ENCODE results near the gene FOXC1. TPM values are rescaled to one million over a fixed set of nuclear protein-coding genes. Genes with fewer than 3 reads are reported as not detected.

Gene FOXC1
- total and polyA plus RNA-seq, 2 experiments from 2014 or later, result 0.60 to 1.1 TPM

DNA sequence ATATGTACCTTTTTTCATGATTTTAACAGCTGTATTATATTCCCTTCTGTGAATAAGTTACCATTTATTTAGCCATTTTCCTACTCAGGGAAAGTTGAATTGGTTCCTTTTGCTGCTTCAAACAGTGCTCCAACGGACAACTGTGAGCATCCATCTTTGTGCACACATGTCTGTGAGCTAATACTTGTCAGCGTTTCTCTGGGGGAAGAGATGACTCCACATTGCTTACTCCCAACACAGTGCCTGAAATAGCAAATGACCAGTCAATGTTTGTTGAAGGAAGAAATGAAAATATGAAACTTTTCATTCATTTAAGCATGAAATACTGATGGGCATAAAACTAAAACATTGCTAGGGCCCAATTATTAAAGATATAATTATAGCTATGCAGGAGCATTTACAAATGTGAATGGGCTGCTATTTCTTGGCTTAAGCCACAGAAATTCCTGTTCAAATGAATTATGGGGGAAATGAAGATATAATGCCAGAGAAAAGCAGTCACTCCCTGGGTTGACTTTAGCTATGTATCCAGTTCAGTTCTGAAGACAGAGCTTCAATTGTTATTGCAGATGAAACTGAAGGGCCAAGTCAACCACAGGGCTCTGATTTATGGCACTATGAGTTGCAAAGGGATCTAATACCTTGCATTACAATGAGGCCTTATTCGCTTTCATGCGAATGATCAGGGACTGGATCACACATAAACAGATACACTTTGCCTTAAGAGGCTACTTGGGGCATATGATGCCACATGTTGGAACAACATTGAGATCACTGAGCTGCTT, 47.4 kb upstream of the FOXC1 start:
- H3K27ac ChIP-seq, result no peak overlapping the region
- no peak overlapping the region for H2AFZ ChIP-seq
- H3K4me1 ChIP-seq (ENCODE audit: insufficient read depth), result no peaks in the 10 kb centered on the region
- H3K9me2 ChIP-seq (replicated peaks; ENCODE audit: insufficient read depth), result no peaks in the 10 kb centered on the region
- DNase-seq (ENCODE audit: low spot score), result no peak
- TF ChIP-seq, protein P1, sequence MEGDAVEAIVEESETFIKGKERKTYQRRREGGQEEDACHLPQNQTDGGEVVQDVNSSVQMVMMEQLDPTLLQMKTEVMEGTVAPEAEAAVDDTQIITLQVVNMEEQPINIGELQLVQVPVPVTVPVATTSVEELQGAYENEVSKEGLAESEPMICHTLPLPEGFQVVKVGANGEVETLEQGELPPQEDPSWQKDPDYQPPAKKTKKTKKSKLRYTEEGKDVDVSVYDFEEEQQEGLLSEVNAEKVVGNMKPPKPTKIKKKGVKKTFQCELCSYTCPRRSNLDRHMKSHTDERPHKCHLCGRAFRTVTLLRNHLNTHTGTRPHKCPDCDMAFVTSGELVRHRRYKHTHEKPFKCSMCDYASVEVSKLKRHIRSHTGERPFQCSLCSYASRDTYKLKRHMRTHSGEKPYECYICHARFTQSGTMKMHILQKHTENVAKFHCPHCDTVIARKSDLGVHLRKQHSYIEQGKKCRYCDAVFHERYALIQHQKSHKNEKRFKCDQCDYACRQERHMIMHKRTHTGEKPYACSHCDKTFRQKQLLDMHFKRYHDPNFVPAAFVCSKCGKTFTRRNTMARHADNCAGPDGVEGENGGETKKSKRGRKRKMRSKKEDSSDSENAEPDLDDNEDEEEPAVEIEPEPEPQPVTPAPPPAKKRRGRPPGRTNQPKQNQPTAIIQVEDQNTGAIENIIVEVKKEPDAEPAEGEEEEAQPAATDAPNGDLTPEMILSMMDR (IDR thresholded peaks at IDR 0.05; ENCODE audit: poor library complexity), result no peak
- TF ChIP-seq EZH2phosphoT487 (IDR thresholded peaks at IDR 0.05; ENCODE audit: low read depth, severe bottlenecking, unreplicated experiment), result no peak
- TF ChIP-seq EZH2 (IDR thresholded peaks at IDR 0.05; ENCODE audit: borderline replicate concordance), result no peak
- no peaks in the 10 kb centered on the region for H3K36me3 ChIP-seq (replicated peaks; ENCODE audit: insufficient read depth, low read depth)
- H3K4me2 ChIP-seq, result no peak overlapping the region
- no peaks in the 10 kb centered on the region for H3K79me2 ChIP-seq
- H4K20me1 ChIP-seq (ENCODE audit: insufficient read depth, poor library complexity, severe bottlenecking), result no peaks in the 10 kb centered on the region
- H3K9me3 ChIP-seq (ENCODE audit: low read depth), result no peaks in the 10 kb centered on the region
- H3K27me3 ChIP-seq, result no peaks in the 10 kb centered on the region
- no peak overlapping the region for H3K4me3 ChIP-seq
- WGBS (ENCODE audit: low lambda C conversion rate, missing lambda C conversion rate), result 87% methylated on average over 4 of the region's 4 CpGs

DNA sequence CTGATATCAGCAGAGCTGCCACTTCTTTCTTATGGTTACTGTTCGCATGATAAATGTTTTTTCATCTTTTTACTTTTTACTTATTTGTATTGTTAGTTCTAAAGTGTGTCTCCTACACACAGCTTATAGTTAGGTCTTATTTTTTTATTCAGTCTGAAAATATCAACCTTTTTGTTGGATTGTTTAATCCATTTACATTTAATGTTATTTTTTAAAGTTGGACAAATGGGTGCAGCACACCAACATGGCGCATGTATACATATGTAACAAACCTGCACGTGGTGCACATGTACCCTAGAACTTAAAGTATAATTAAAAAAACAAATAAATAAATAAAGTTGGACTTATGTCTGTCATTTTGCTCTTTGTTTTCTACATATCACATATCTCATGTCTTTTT, 40.3 kb upstream of the FOXC1 start:
- no peak overlapping the region for H2AFZ ChIP-seq
- TF ChIP-seq EZH2phosphoT487 (IDR thresholded peaks at IDR 0.05; ENCODE audit: low read depth, severe bottlenecking, unreplicated experiment), result no peak
- no peak for TF ChIP-seq EZH2 (IDR thresholded peaks at IDR 0.05; ENCODE audit: borderline replicate concordance)
- TF ChIP-seq, protein P1 (IDR thresholded peaks at IDR 0.05; ENCODE audit: poor library complexity), result no peak
- no peak overlapping the region for H3K4me3 ChIP-seq
- no peaks in the 10 kb centered on the region for H3K27me3 ChIP-seq
- H3K4me2 ChIP-seq, result no peak overlapping the region
- H3K79me2 ChIP-seq, result no peaks in the 10 kb centered on the region
- DNase-seq (ENCODE audit: low spot score), result no peak
- WGBS (ENCODE audit: low lambda C conversion rate, missing lambda C conversion rate), result 94% methylated on average over 3 of the region's 3 CpGs
- H3K9me2 ChIP-seq (replicated peaks; ENCODE audit: insufficient read depth), result no peaks in the 10 kb centered on the region
- no peaks in the 10 kb centered on the region for H3K9me3 ChIP-seq (ENCODE audit: low read depth)
- no peak overlapping the region for H3K27ac ChIP-seq
- H3K36me3 ChIP-seq (replicated peaks; ENCODE audit: insufficient read depth, low read depth), result no peaks in the 10 kb centered on the region
- H3K4me1 ChIP-seq (ENCODE audit: insufficient read depth), result peaks cover 2% of the 10 kb centered on the region
- H4K20me1 ChIP-seq (ENCODE audit: insufficient read depth, poor library complexity, severe bottlenecking), result no peaks in the 10 kb centered on the region

DNA sequence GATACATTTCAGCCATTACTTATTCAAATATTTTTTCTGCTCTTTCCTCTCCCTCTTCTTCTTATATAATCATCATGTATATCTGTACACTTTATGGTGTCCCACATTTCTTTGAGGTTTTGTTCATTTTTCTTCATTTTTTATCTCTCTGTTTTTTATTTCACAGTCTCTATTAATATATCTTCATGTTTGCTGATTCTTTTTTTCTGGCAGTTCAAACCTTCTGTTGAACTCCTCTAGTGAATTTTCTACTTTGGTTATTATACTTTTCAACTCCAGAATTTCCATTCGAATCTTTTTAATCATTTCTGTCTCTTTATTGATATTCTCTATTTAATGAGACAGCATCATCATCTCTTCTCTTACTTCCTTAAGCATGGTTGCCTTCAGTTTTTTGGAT, 38.9 kb upstream of the FOXC1 start:
- H3K79me2 ChIP-seq, result no peaks in the 10 kb centered on the region
- H3K27me3 ChIP-seq, result no peaks in the 10 kb centered on the region
- H3K4me2 ChIP-seq, result no peak overlapping the region
- no peaks in the 10 kb centered on the region for H3K9me2 ChIP-seq (replicated peaks; ENCODE audit: insufficient read depth)
- no peak overlapping the region for H2AFZ ChIP-seq
- TF ChIP-seq EZH2 (IDR thresholded peaks at IDR 0.05; ENCODE audit: borderline replicate concordance) (no peak), EZH2phosphoT487 (IDR thresholded peaks at IDR 0.05; ENCODE audit: low read depth, severe bottlenecking, unreplicated experiment) (no peak)
- TF ChIP-seq, protein P1 (IDR thresholded peaks at IDR 0.05; ENCODE audit: poor library complexity), result no peak
- H3K27ac ChIP-seq, result no peak overlapping the region
- DNase-seq (ENCODE audit: low spot score), result no peak
- peaks cover 17% of the 10 kb centered on the region for H3K4me1 ChIP-seq (ENCODE audit: insufficient read depth)
- no peaks in the 10 kb centered on the region for H3K9me3 ChIP-seq (ENCODE audit: low read depth)
- H3K4me3 ChIP-seq, result no peak overlapping the region
- H4K20me1 ChIP-seq (ENCODE audit: insufficient read depth, poor library complexity, severe bottlenecking), result no peaks in the 10 kb centered on the region
- no peaks in the 10 kb centered on the region for H3K36me3 ChIP-seq (replicated peaks; ENCODE audit: insufficient read depth, low read depth)
- 92% methylated on average over 1 of the region's 1 CpG for WGBS (ENCODE audit: low lambda C conversion rate, missing lambda C conversion rate)

Data from hepatocyte (in vitro differentiated cells).